AG09319 (cell line): ENCODE measurements around the gene ENPP5.
"Not testable (repeated sequence)": the region's sequence is repeated elsewhere in the genome, so short reads cannot be mapped to it uniquely, and the experiment has no call there.

Experiments used
- DNase-seq: peaks from one replicate; pipeline ENCODE4 v3.0.0-alpha.2; 2010; ENCODE audit warnings: low read depth; ENCODE audit errors: extremely low read depth
- TF ChIP-seq, protein P1 (sequence below): IDR thresholded peaks from 2 replicates; pipeline ENCODE4 v1.5.1; 2011; ENCODE audit warnings: low read depth, mild to moderate bottlenecking, inconsistent platforms, low read length, moderate library complexity

The ENPP5 gene

DNA sequence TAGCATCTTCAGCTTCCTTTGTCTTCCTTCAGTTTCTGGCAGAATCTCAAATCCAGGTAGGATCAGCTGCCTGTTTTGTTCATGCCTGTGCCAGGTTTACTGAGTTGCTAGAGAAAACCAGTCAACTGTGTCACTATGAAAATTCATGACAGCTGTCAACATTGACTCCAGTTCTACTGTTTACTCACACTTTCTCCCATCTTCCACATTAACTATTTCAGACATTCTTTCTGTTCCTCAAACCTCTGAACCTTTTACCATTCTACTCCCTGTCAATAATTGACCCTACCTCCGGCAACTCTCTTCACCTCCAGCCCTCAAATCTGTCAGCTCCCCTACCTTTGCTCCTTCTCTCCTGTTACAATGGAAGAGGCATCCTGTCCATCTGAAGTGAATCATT, 32.5 kb downstream of the ENPP5 start:
- DNase-seq, result no peak
- TF ChIP-seq, protein P1, sequence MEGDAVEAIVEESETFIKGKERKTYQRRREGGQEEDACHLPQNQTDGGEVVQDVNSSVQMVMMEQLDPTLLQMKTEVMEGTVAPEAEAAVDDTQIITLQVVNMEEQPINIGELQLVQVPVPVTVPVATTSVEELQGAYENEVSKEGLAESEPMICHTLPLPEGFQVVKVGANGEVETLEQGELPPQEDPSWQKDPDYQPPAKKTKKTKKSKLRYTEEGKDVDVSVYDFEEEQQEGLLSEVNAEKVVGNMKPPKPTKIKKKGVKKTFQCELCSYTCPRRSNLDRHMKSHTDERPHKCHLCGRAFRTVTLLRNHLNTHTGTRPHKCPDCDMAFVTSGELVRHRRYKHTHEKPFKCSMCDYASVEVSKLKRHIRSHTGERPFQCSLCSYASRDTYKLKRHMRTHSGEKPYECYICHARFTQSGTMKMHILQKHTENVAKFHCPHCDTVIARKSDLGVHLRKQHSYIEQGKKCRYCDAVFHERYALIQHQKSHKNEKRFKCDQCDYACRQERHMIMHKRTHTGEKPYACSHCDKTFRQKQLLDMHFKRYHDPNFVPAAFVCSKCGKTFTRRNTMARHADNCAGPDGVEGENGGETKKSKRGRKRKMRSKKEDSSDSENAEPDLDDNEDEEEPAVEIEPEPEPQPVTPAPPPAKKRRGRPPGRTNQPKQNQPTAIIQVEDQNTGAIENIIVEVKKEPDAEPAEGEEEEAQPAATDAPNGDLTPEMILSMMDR, result no peak

DNA sequence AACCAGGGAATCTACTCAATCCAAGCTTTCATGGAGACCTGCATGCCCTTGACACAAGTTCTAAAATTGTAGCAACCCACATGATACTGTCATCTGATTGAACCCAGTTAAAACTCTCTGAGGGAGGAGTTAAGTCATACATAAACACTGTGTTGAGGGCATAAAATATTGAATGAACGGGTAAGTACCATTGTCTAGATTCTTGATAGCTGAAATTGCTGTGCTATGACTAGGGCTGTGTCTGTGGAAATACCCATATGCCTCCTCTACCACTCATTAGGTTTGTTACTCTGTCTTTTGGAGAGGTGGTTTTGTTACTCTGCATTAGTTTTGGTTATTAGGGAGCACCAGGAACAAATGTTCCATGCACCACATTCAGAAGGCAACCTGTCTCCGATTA, 33.4 kb downstream of the ENPP5 start:
- TF ChIP-seq, protein P1, result no peak
- no peak for DNase-seq

DNA sequence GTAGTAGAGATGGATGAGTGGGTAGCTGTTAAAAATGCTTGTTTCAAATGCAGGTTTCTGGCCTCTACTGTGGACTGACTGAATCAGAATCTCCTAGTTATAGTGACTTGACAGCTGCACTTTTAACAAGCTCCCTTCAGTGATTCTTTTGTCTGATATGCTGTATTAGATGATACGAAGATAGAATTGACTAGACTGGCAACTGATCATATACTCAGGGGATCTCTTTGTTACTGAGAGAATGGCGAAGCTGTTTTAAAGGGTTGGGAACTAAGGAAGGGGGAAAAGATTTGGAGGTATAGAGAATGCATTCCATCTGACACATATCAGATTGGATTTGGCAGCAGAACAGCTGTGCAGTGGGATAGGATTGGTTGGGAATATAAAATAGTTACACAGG, 33.9 kb downstream of the ENPP5 start:
- DNase-seq, result no peak
- TF ChIP-seq, protein P1, result no peak

DNA sequence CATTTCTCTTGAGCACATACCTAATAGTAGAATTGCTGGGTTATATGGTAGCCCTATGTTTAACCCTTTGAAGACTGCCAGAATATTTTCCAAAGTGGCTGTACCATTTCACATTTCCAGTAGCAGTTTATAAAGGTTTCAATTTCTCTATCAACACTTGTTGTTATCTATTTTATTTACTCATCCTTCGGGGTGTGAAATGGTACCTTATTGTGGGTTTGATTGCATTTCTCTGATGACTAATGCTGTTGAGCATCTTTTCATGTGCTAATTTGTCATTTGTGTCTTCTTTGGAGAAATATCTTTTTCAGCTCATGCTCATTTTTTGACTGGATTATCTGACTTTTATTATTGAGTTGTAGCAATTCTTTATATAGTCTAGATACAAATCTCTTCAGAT, 35.6 kb downstream of the ENPP5 start:
- TF ChIP-seq, protein P1, result no peak
- no peak for DNase-seq

DNA sequence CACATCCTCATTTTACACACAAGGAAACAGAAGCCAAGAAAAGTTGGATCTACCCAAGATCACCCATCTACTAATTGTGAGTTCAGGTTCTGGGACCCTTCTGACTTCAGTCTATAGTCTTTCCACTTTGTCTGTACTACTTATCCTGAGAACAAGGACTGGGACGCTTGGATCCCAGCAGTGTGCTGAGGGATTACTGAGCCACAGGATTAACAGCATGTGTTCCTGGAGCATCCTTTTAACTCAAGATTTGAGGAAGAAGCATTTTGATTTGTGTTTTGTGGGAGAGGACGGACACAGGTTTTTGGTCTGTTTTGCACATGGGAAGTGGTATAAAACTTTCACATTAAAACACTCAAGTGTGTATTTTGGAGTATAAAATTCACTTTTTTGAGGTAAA, 36.6 kb downstream of the ENPP5 start:
- no peak for DNase-seq
- TF ChIP-seq, protein P1, result no peak

DNA sequence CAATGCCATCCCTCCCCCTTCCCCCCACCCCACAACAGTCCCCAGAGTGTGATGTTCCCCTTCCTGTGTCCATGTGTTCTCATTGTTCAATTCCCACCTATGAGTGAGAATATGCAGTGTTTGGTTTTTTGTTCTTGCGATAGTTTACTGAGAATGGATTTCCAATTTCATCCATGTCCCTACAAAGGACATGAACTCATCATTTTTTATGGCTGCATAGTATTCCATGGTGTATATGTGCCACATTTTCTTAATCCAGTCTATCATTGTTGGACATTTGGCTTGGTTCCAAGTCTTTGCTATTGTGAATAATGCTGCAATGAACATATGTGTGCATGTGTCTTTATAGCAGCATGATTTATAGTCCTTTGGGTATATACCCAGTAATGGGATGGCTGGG, 39.5 kb downstream of the ENPP5 start:
- DNase-seq, result not testable (repeated sequence)

DNA sequence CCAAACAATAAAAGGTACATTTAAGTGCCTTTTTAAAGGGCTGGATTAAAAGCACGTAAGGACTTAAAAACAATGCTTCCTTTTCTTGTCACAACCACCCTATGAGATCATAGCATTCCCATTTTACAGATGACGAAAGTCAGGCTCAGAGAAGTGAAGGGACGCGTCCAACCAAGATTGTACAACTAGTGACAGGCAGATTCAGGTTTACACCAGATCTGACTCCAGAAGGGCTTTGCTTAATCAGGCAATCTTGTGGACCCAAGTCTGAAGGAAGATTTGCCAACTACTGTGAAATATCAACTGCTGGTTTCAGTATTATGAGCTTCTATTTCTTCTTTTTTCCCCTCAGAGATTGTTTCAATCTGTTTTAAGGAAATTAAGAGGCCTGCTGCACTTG, 40.1 kb downstream of the ENPP5 start:
- TF ChIP-seq, protein P1, result no peak
- DNase-seq, result no peak

DNA sequence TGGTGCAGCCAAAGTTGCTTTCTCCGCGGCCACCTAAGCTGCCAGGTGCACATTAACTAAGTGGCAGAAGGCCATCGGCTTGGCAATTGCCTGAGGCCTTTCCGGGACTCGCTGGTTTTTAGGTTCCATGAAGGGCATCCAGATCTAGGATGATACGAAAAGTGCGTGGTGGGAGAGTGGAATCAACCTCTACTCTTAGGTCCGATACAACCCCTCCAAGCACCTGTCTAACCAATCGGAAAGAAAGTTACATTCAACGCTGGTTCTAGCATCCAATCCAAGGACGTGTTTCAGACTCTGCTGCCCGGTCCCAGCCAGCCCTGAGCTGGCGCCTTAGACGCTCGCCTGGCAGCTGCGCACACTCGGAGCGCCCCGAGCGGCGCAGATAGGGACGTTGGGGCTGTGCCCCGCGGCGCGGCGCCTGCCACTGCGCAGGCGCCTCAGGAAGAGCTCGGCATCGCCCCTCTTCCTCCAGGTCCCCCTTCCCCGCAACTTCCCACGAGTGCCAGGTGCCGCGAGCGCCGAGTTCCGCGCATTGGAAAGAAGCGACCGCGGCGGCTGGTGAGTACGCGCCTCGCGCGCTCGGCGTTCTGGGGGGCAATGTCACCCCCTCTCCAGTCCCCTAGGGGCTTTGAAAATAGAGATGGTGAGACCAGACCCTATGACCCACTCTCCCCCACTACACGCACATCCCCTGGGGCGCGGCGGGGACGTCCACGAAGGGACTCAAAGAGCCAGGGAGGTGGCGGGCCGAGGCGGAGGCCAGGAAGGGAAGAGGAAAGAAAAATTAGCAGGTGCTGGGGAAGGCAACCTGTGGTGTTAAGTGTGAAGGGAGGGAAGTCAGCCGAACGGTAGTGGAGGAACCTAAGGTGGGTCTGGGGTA, 40.9 kb downstream of the ENPP5 start, which contains the start of gene ENPP4:
ENPP4 (plus strand) TSS at position 361 of the 883 bp plus-strand sequence. CDS start 9,595 bp downstream, outside the sequence.
- TF ChIP-seq, protein P1, result no peak
- DNase-seq, result peak; percentile 36
